NOMO-1 treated with dmso at 0.1 percent for 144 hours (cell line): ENCODE results near the gene CLDN5.
"Not testable (repeated sequence)": the region's sequence is repeated elsewhere in the genome, so short reads cannot be mapped to it uniquely, and the experiment has no call there.

Experiments used
- DNase-seq: peaks from one replicate; lab custom pipeline; 2025; ENCODE audit not compliant: unreplicated experiment; lab: John Stamatoyannopoulos, UW

CLDN5 gene

GRCh38 chr22:19548964-19549363 is 24.8 kb upstream of the CLDN5 start:
- DNase-seq: no peak

- DNase-seq: not testable (repeated sequence)
Measured at GRCh38 chr22:19548427-19548826, 24.2 kb upstream of the CLDN5 start.

GRCh38 chr22:19547620-19548019 is 23.4 kb upstream of the CLDN5 start:
- DNase-seq: no peak

GRCh38 chr22:19546680-19547079 is 22.5 kb upstream of the CLDN5 start:
- peak; percentile 22 for DNase-seq

GRCh38 chr22:19545935-19546207 is 21.7 kb upstream of the CLDN5 start:
- DNase-seq: no peak

GRCh38 chr22:19543970-19544708 is 19.9 kb upstream of the CLDN5 start:
- no peak for DNase-seq

- DNase-seq: no peak
Measured at GRCh38 chr22:19540394-19540793, 16.2 kb upstream of the CLDN5 start.

- no peak for DNase-seq
Measured at GRCh38 chr22:19537941-19538488, 13.8 kb upstream of the CLDN5 start.

GRCh38 chr22:19536564-19536963 is 12.4 kb upstream of the CLDN5 start:
- DNase-seq: no peak

- DNase-seq: no peak
Measured at GRCh38 chr22:19535001-19535400, 10.8 kb upstream of the CLDN5 start.

GRCh38 chr22:19533857-19534256 is 9.6 kb upstream of the CLDN5 start:
- no peak for DNase-seq

- no peak for DNase-seq
Measured at GRCh38 chr22:19533049-19533626, 8.9 kb upstream of the CLDN5 start.

- DNase-seq: not testable (repeated sequence)
Measured at GRCh38 chr22:19531327-19531726, 7.1 kb upstream of the CLDN5 start.

GRCh38 chr22:19530751-19531150 is 6.5 kb upstream of the CLDN5 start:
- no peak for DNase-seq

- DNase-seq: no peak
Measured at GRCh38 chr22:19529811-19530210, 5.6 kb upstream of the CLDN5 start.

GRCh38 chr22:19527861-19528417 is 3.7 kb upstream of the CLDN5 start:
- DNase-seq: no peak

- DNase-seq: no peak
Measured at GRCh38 chr22:19527321-19527721, 3.1 kb upstream of the CLDN5 start.

- no peak for DNase-seq
Measured at GRCh38 chr22:19526702-19527111, 2.5 kb upstream of the CLDN5 start.

- no peak for DNase-seq
Measured at GRCh38 chr22:19526076-19526701, 2.0 kb upstream of the CLDN5 start.

- no peak for DNase-seq
Measured at GRCh38 chr22:19525666-19526065, 1.5 kb upstream of the CLDN5 start.

GRCh38 chr22:19525116-19525660 is 978 bp upstream of the CLDN5 start:
- no peak for DNase-seq
